Measurements from ENCODE around the gene HNF4A. TPM values are rescaled to one million over a fixed set of nuclear protein-coding genes. Genes with fewer than 3 reads are reported as not detected.

Gene HNF4A
- total and polyA plus RNA-seq, 2 of the 13 experiments (the other 11 are each of a cell fraction or from before 2014, with no cell fraction given) = 80.9 to 169 TPM

DNA sequence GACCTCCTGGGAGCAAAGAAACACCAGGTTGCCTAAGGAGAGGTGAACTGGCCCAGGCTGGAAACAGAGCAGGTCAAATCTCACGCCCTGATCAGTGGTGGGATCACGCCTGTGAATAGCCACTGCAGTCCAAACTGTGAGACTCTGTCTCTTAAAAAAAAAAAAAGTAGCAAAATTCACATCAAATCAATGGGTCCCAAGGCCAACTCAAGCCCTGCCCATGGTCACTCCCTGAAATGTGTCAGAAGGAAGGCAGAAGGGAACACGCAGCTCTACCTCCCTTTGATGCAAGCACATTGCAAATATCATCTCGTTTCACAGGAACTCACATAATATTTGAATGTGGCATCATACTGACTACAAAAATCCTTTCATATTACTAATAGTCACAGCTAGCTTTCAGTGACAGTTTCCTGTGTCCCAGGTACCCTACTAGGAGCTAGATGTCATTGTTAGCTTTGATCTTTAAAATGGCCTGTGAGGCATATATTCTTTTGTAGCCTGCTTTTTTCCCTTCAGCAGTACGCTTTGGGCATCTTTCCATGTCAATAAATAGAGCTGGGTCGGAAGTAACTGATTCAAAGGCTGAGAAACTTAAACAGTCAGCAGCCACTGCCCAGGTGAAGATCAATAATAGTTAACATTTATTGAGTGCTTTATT, 105.8 kb downstream of the HNF4A start (continued):
- TF ChIP-seq, protein P1, sequence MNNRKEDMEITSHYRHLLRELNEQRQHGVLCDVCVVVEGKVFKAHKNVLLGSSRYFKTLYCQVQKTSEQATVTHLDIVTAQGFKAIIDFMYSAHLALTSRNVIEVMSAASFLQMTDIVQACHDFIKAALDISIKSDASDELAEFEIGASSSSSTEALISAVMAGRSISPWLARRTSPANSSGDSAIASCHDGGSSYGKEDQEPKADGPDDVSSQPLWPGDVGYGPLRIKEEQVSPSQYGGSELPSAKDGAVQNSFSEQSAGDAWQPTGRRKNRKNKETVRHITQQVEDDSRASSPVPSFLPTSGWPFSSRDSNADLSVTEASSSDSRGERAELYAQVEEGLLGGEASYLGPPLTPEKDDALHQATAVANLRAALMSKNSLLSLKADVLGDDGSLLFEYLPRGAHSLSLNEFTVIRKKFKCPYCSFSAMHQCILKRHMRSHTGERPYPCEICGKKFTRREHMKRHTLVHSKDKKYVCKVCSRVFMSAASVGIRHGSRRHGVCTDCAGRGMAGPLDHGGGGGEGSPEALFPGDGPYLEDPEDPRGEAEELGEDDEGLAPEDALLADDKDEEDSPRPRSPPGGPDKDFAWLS (CRISPR knock-in tag; IDR thresholded peaks at IDR 0.05; ENCODE audit: borderline replicate concordance) = no peak
- TF ChIP-seq ATM (IDR thresholded peaks at IDR 0.05; ENCODE audit: borderline replicate concordance) = no peak
- TF ChIP-seq, protein P2, sequence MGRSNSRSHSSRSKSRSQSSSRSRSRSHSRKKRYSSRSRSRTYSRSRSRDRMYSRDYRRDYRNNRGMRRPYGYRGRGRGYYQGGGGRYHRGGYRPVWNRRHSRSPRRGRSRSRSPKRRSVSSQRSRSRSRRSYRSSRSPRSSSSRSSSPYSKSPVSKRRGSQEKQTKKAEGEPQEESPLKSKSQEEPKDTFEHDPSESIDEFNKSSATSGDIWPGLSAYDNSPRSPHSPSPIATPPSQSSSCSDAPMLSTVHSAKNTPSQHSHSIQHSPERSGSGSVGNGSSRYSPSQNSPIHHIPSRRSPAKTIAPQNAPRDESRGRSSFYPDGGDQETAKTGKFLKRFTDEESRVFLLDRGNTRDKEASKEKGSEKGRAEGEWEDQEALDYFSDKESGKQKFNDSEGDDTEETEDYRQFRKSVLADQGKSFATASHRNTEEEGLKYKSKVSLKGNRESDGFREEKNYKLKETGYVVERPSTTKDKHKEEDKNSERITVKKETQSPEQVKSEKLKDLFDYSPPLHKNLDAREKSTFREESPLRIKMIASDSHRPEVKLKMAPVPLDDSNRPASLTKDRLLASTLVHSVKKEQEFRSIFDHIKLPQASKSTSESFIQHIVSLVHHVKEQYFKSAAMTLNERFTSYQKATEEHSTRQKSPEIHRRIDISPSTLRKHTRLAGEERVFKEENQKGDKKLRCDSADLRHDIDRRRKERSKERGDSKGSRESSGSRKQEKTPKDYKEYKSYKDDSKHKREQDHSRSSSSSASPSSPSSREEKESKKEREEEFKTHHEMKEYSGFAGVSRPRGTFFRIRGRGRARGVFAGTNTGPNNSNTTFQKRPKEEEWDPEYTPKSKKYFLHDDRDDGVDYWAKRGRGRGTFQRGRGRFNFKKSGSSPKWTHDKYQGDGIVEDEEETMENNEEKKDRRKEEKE (IDR thresholded peaks at IDR 0.05) = no peak
- TF ChIP-seq ISX (CRISPR knock-in tag; conservative IDR thresholded peaks at IDR 0.05) = no peak
- no peak for TF ChIP-seq RELA (CRISPR knock-in tag; IDR thresholded peaks at IDR 0.05)
- peak; percentile 31 for TF ChIP-seq ASH2L (IDR thresholded peaks at IDR 0.05; ENCODE audit: insufficient read length, low read depth, low read length)
- no peak for TF ChIP-seq ZNF382 (CRISPR knock-in tag; IDR thresholded peaks at IDR 0.05; ENCODE audit: borderline replicate concordance)
- TF ChIP-seq, protein P3, sequence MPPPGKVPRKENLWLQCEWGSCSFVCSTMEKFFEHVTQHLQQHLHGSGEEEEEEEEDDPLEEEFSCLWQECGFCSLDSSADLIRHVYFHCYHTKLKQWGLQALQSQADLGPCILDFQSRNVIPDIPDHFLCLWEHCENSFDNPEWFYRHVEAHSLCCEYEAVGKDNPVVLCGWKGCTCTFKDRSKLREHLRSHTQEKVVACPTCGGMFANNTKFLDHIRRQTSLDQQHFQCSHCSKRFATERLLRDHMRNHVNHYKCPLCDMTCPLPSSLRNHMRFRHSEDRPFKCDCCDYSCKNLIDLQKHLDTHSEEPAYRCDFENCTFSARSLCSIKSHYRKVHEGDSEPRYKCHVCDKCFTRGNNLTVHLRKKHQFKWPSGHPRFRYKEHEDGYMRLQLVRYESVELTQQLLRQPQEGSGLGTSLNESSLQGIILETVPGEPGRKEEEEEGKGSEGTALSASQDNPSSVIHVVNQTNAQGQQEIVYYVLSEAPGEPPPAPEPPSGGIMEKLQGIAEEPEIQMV (CRISPR knock-in tag; IDR thresholded peaks at IDR 0.05; ENCODE audit: low read depth) = no peak
- no peak for TF ChIP-seq ZFP41 (CRISPR knock-in tag; IDR thresholded peaks at IDR 0.05; ENCODE audit: borderline replicate concordance)
- TF ChIP-seq ZFP62 (CRISPR knock-in tag; IDR thresholded peaks at IDR 0.05) = no peak
- no peak for TF ChIP-seq TAF1 (CRISPR knock-in tag; IDR thresholded peaks at IDR 0.05)
- TF ChIP-seq NBN (conservative IDR thresholded peaks at IDR 0.05) = no peak
- TF ChIP-seq MIXL1 (CRISPR knock-in tag; IDR thresholded peaks at IDR 0.05) = no peak; the same call in 1 of the 2 replicates
- no peak for TF ChIP-seq ZFY (CRISPR knock-in tag; IDR thresholded peaks at IDR 0.05)
- TF ChIP-seq, protein P4, sequence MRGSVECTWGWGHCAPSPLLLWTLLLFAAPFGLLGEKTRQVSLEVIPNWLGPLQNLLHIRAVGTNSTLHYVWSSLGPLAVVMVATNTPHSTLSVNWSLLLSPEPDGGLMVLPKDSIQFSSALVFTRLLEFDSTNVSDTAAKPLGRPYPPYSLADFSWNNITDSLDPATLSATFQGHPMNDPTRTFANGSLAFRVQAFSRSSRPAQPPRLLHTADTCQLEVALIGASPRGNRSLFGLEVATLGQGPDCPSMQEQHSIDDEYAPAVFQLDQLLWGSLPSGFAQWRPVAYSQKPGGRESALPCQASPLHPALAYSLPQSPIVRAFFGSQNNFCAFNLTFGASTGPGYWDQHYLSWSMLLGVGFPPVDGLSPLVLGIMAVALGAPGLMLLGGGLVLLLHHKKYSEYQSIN (CRISPR knock-in tag; IDR thresholded peaks at IDR 0.05; ENCODE audit: borderline replicate concordance) = no peak
- no peak for TF ChIP-seq NFYB (CRISPR knock-in tag; IDR thresholded peaks at IDR 0.05)
- TF ChIP-seq JDP2 (CRISPR knock-in tag; IDR thresholded peaks at IDR 0.05; ENCODE audit: borderline replicate concordance) = no peak
- TF ChIP-seq, protein P5, sequence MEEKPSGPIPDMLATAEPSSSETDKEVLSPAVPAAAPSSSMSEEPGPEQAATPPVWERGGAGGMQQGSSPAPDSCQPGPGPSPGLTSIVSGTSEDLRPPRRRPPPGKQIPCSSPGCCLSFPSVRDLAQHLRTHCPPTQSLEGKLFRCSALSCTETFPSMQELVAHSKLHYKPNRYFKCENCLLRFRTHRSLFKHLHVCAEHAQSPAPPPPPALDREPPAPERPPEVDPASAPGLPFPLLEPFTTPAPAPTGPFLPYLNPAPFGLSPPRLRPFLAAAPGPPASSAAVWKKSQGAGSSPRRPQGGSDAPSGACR (CRISPR knock-in tag; IDR thresholded peaks at IDR 0.05) = no peak
- TF ChIP-seq, protein P6, sequence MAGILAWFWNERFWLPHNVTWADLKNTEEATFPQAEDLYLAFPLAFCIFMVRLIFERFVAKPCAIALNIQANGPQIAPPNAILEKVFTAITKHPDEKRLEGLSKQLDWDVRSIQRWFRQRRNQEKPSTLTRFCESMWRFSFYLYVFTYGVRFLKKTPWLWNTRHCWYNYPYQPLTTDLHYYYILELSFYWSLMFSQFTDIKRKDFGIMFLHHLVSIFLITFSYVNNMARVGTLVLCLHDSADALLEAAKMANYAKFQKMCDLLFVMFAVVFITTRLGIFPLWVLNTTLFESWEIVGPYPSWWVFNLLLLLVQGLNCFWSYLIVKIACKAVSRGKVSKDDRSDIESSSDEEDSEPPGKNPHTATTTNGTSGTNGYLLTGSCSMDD (CRISPR knock-in tag; IDR thresholded peaks at IDR 0.05) = no peak
